Measurements from ENCODE around the gene SRD5A2.

Gene SRD5A2

GRCh38 chr2:31580321-31581117, at the start of gene SRD5A2:
SRD5A2 (minus strand) TSS chr2:31580938; CDS start chr2:31580900, 38 bp downstream.
- no peak for DNase-seq

- no peak for DNase-seq
Measured at GRCh38 chr2:31606509-31606908, 25.8 kb upstream of the SRD5A2 start.

- DNase-seq = no peak
Measured at GRCh38 chr2:31598694-31599093, 18.0 kb upstream of the SRD5A2 start.

- no peak for DNase-seq
Measured at GRCh38 chr2:31586230-31586629, 5.5 kb upstream of the SRD5A2 start.

GRCh38 chr2:31581124-31581795, 522 bp upstream of the SRD5A2 start:
- DNase-seq = no peak

- DNase-seq = no peak
Measured at GRCh38 chr2:31579996-31580320, 780 bp downstream of the SRD5A2 start.

- no peak for DNase-seq
Measured at GRCh38 chr2:31578316-31578715, 2.4 kb downstream of the SRD5A2 start.

- DNase-seq = no peak
Measured at GRCh38 chr2:31577143-31577542, 3.6 kb downstream of the SRD5A2 start.

GRCh38 chr2:31568585-31569201, 12.0 kb downstream of the SRD5A2 start:
- no peak for DNase-seq

GRCh38 chr2:31567679-31568078, 13.1 kb downstream of the SRD5A2 start:
- DNase-seq = no peak

- no peak for DNase-seq
Measured at GRCh38 chr2:31563273-31563839, 17.4 kb downstream of the SRD5A2 start.

- no peak for DNase-seq
Measured at GRCh38 chr2:31561823-31562222, 18.9 kb downstream of the SRD5A2 start.

GRCh38 chr2:31558401-31559295, 22.1 kb downstream of the SRD5A2 start:
- no peak for DNase-seq

GRCh38 chr2:31556940-31557339, 23.8 kb downstream of the SRD5A2 start:
- no peak for DNase-seq

- no peak for DNase-seq
Measured at GRCh38 chr2:31555967-31556706, 24.6 kb downstream of the SRD5A2 start.

GRCh38 chr2:31553362-31553761, 27.4 kb downstream of the SRD5A2 start:
- DNase-seq = no peak

GRCh38 chr2:31547485-31547884, 33.3 kb downstream of the SRD5A2 start:
- DNase-seq = no peak

- no peak for DNase-seq
Measured at GRCh38 chr2:31541853-31542252, 38.9 kb downstream of the SRD5A2 start.

GRCh38 chr2:31539505-31539904, 41.2 kb downstream of the SRD5A2 start:
- DNase-seq = no peak

GRCh38 chr2:31535768-31536167, 45.0 kb downstream of the SRD5A2 start:
- DNase-seq = no peak

- DNase-seq = no peak
Measured at GRCh38 chr2:31534636-31535035, 46.1 kb downstream of the SRD5A2 start.

GRCh38 chr2:31533036-31533435, 47.7 kb downstream of the SRD5A2 start:
- DNase-seq = no peak
